Measurements from ENCODE around the gene ACVRL1.

GRCh38 chr12:51972422-51972812, 65.1 kb downstream of the ACVRL1 start:
- no peak for TF ChIP-seq GATA3 (IDR thresholded peaks at IDR 0.05; ENCODE audit: low read depth, low read length)
- TF ChIP-seq GATA2 (IDR thresholded peaks at IDR 0.05; ENCODE audit: low read depth, low read length) = no peak

Measured in SH-SY5Y (cell line).